ENCODE measurements around the gene SMIM22.

GRCh38 chr16:4790871-4791270 lies 4.3 kb upstream of the SMIM22 start:
- TF ChIP-seq CTCF (IDR thresholded peaks at IDR 0.05; ENCODE audit: extremely low read depth in 1 of 2, insufficient read depth in 1 of 2, low read depth in 1 of 2, low read length in 2 of 2) = no peak
- no peak for TF ChIP-seq POLR2A (IDR thresholded peaks at IDR 0.05; ENCODE audit: low read depth, low read length)
- TF ChIP-seq MAX (IDR thresholded peaks at IDR 0.05; ENCODE audit: insufficient read depth, insufficient read length) = no peak
- no peak for TF ChIP-seq POLR2AphosphoS5 (IDR thresholded peaks at IDR 0.05; ENCODE audit: insufficient read depth, low read depth, low read length)
- no peak for TF ChIP-seq MYC (IDR thresholded peaks at IDR 0.05; ENCODE audit: low read depth, low read length)

Data from endothelial cell of umbilical vein (primary cell).